SU-DHL-6 (cell line): Measurements from ENCODE around the gene LDB3.

Experiments used
- H2AFZ ChIP-seq: fragments of 200-600 bp; sonication (generic); 2 replicates; pipeline ENCODE4 v1.6.1; 2014; ENCODE audit warnings: low read depth, mild to moderate bottlenecking, moderate library complexity, mixed read lengths, antibody characterized with exemption, low read length; ENCODE audit not compliant: severe bottlenecking
- H3F3A ChIP-seq: fragments of 200-600 bp; shearing (Covaris generic); 2 replicates; pipeline ENCODE4 v1.6.0; 2016; ENCODE audit warnings: antibody characterized with exemption, mild to moderate bottlenecking; ENCODE audit not compliant: insufficient read depth
- H3K27ac ChIP-seq: fragments of 200-600 bp; sonication (generic); 2 replicates; pipeline ENCODE4 v1.5.1; 2016; ENCODE audit warnings: low read depth, mild to moderate bottlenecking, low read length, moderate library complexity, mixed read lengths
- H3K27me3 ChIP-seq: fragments of 200-600 bp; sonication (generic), shearing (Covaris generic); 2 replicates; pipeline ENCODE4 v1.6.0; 2014; ENCODE audit warnings: mild to moderate bottlenecking, low read length
- H3K36me3 ChIP-seq: fragments of 200-600 bp; sonication (generic); 2 replicates; pipeline ENCODE4 v1.6.1; 2014; ENCODE audit warnings: mild to moderate bottlenecking, low read length, mixed read lengths
- H3K4me2 ChIP-seq: fragments of 300-600, 200-600 bp; shearing (Covaris generic), sonication (generic); 2 replicates; pipeline ENCODE4 v1.6.0; 2014; ENCODE audit warnings: low read length, low read depth, mild to moderate bottlenecking; ENCODE audit not compliant: poor library complexity, severe bottlenecking
- H3K4me3 ChIP-seq: fragments of 200-600 bp; sonication (generic); 2 replicates; pipeline ENCODE4 v1.5.1; 2014; ENCODE audit warnings: antibody characterized with exemption, low read length, mild to moderate bottlenecking, mixed read lengths; ENCODE audit not compliant: insufficient read depth, poor library complexity, severe bottlenecking
- H3K79me2 ChIP-seq: fragments of 200-600 bp; sonication (generic); 2 replicates; pipeline ENCODE4 v1.6.1; 2014; ENCODE audit warnings: mild to moderate bottlenecking, low read length, moderate library complexity; ENCODE audit not compliant: insufficient read depth
- H3K9ac ChIP-seq: fragments of 200-600 bp; sonication (generic); 2 replicates; pipeline ENCODE4 v1.7.0; 2014; ENCODE audit warnings: mild to moderate bottlenecking, low read length
- H3K9me2 ChIP-seq: fragments of 200-600 bp; sonication (generic); replicated peaks from 2 replicates; pipeline ENCODE4 v1.6.1; 2014; ENCODE audit warnings: low read length; ENCODE audit not compliant: insufficient read depth
- H3K9me3 ChIP-seq: fragments of 200-600 bp; sonication (generic); 2 replicates; pipeline ENCODE4 v1.6.1; 2014; ENCODE audit warnings: low read length, mixed read lengths; ENCODE audit not compliant: insufficient read depth
- H4K20me1 ChIP-seq: fragments of 200-600 bp; sonication (generic); 2 replicates; pipeline ENCODE4 v1.6.1; 2014; ENCODE audit warnings: low read depth, mild to moderate bottlenecking, antibody characterized with exemption, low read length, moderate library complexity, mixed read lengths
- EZH2phosphoT487 ChIP-seq: fragments of 200-600 bp; sonication (generic), shearing (Covaris generic); conservative IDR thresholded peaks from 2 replicates; pipeline ENCODE4 v1.6.1; 2018; ENCODE audit warnings: mild to moderate bottlenecking, antibody characterized with exemption, low read length, moderate library complexity, mixed read lengths
- TF ChIP-seq, protein P1 (sequence below): fragments of 200-600 bp; sonication (generic); IDR thresholded peaks from one replicate; pipeline ENCODE4 v1.5.1; 2017; ENCODE audit warnings: antibody characterized with exemption, mild to moderate bottlenecking, low read length, moderate library complexity; ENCODE audit not compliant: insufficient read depth, poor library complexity, severe bottlenecking

Gene LDB3

DNA sequence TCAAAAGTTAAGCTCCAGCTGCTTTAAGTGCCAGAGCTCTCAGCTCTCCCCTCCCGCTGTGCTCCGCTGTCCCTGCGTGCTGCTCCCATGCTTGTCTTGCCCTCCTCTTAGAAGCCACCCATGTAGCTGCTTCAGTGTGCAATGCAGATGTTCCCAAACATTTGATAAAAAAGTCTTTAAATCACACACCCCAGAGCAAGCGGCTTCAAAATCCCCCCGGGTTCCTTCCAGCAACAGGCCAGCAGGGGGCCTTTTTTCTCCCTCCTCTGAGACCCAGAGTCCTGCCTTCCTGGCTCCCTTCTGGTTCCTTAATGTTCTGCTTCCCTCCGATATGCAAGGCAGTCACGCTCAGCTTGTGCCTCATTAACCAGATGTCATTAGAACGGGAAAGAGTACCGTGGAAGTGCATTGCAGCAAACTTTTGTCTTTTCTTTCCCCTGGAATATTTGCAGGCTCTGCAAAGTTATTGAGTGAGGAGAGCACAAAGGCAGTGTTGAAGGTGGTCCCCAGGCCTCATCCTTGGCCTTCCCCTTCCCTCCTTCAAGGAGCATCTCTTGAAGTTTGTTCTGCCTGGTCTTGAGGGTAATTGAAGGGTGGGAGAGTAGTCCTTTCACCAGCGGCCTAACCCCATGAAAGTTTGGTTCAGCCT is 25.5 kb downstream of the LDB3 start:
- no peak overlapping the region for H3K27ac ChIP-seq
- no peaks in the 10 kb centered on the region for H4K20me1 ChIP-seq
- no peaks in the 10 kb centered on the region for H3K79me2 ChIP-seq
- no peak overlapping the region for H3K9ac ChIP-seq
- no peak overlapping the region for H3K4me3 ChIP-seq
- no peaks in the 10 kb centered on the region for H3K36me3 ChIP-seq
- H3F3A ChIP-seq: no peaks in the 10 kb centered on the region
- H2AFZ ChIP-seq: no peak overlapping the region
- no peaks in the 10 kb centered on the region for H3K27me3 ChIP-seq
- no peaks in the 10 kb centered on the region for H3K9me3 ChIP-seq
- no peaks in the 10 kb centered on the region for H3K9me2 ChIP-seq
- H3K4me2 ChIP-seq: no peak overlapping the region
- TF ChIP-seq, protein P1, sequence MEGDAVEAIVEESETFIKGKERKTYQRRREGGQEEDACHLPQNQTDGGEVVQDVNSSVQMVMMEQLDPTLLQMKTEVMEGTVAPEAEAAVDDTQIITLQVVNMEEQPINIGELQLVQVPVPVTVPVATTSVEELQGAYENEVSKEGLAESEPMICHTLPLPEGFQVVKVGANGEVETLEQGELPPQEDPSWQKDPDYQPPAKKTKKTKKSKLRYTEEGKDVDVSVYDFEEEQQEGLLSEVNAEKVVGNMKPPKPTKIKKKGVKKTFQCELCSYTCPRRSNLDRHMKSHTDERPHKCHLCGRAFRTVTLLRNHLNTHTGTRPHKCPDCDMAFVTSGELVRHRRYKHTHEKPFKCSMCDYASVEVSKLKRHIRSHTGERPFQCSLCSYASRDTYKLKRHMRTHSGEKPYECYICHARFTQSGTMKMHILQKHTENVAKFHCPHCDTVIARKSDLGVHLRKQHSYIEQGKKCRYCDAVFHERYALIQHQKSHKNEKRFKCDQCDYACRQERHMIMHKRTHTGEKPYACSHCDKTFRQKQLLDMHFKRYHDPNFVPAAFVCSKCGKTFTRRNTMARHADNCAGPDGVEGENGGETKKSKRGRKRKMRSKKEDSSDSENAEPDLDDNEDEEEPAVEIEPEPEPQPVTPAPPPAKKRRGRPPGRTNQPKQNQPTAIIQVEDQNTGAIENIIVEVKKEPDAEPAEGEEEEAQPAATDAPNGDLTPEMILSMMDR: peak; percentile 75
- no peak for TF ChIP-seq EZH2phosphoT487

- H3K9me3 ChIP-seq: no peaks in the 10 kb centered on the region
- H3K9ac ChIP-seq: no peak overlapping the region
- H3K27me3 ChIP-seq: no peaks in the 10 kb centered on the region
- no peaks in the 10 kb centered on the region for H3K79me2 ChIP-seq
- no peaks in the 10 kb centered on the region for H3F3A ChIP-seq
- no peaks in the 10 kb centered on the region for H4K20me1 ChIP-seq
- H3K9me2 ChIP-seq: no peaks in the 10 kb centered on the region
- TF ChIP-seq, protein P1: no peak
- TF ChIP-seq EZH2phosphoT487: no peak
- H3K27ac ChIP-seq: no peak overlapping the region
- no peak overlapping the region for H2AFZ ChIP-seq
- no peak overlapping the region for H3K4me2 ChIP-seq
- no peaks in the 10 kb centered on the region for H3K36me3 ChIP-seq
- no peak overlapping the region for H3K4me3 ChIP-seq
Observed at GRCh38 chr10:86698207-86698940, 30.1 kb downstream of the LDB3 start.

GRCh38 chr10:86699125-86699524 is 30.8 kb downstream of the LDB3 start:
- Histone ChIP-seq H3K9me3 (no peaks in the 10 kb centered on the region), H3K9ac (no peak overlapping the region), H3K4me3 (no peak overlapping the region), H3K79me2 (no peaks in the 10 kb centered on the region), H3K9me2 (no peaks in the 10 kb centered on the region), H3F3A (no peaks in the 10 kb centered on the region), H3K4me2 (no peak overlapping the region), H4K20me1 (no peaks in the 10 kb centered on the region), H3K27me3 (no peaks in the 10 kb centered on the region), H3K36me3 (no peaks in the 10 kb centered on the region), H3K27ac (no peak overlapping the region), H2AFZ (no peak overlapping the region)
- TF ChIP-seq, protein P1: no peak
- TF ChIP-seq EZH2phosphoT487: no peak
